T-helper 2 cell (primary cell): ENCODE measurements around the gene HHIPL1.

Experiments
- DNase-seq, 5 experiments: peaks; one replicate each; pipeline versions ENCODE4 v3.0.0 to v3.0.0-alpha.2; 2012 to 2022

HHIPL1 gene

GRCh38 chr14:99718031-99718810, 73.3 kb downstream of the HHIPL1 start:
- no peak for DNase-seq

GRCh38 chr14:99718811-99719192, 73.9 kb downstream of the HHIPL1 start:
- no peak for DNase-seq

GRCh38 chr14:99720941-99721791, 76.2 kb downstream of the HHIPL1 start:
- no peak for DNase-seq

- no peak for DNase-seq
Measured at GRCh38 chr14:99721792-99722516, 77.0 kb downstream of the HHIPL1 start.

- no peak for DNase-seq
Measured at GRCh38 chr14:99722741-99723140, 77.8 kb downstream of the HHIPL1 start.

- DNase-seq: no peak
Measured at GRCh38 chr14:99724196-99724891, 79.4 kb downstream of the HHIPL1 start.

GRCh38 chr14:99724939-99725773, 80.2 kb downstream of the HHIPL1 start:
- no peak for DNase-seq

GRCh38 chr14:99725774-99726537, 81.0 kb downstream of the HHIPL1 start:
- DNase-seq: no peak

- no peak for DNase-seq
Measured at GRCh38 chr14:99726538-99727095, 81.7 kb downstream of the HHIPL1 start.

GRCh38 chr14:99727096-99727870, 82.4 kb downstream of the HHIPL1 start:
- DNase-seq: no peak

GRCh38 chr14:99728231-99728920, 83.4 kb downstream of the HHIPL1 start:
- DNase-seq: no peak

- DNase-seq: no peak
Measured at GRCh38 chr14:99728981-99729451, 84.1 kb downstream of the HHIPL1 start.
